ENCODE results near the gene OR8B12.

OR8B12 gene, protein sequence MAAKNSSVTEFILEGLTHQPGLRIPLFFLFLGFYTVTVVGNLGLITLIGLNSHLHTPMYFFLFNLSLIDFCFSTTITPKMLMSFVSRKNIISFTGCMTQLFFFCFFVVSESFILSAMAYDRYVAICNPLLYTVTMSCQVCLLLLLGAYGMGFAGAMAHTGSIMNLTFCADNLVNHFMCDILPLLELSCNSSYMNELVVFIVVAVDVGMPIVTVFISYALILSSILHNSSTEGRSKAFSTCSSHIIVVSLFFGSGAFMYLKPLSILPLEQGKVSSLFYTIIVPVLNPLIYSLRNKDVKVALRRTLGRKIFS

GRCh38 chr11:124543554-124543953, at the start of gene OR8B12:
Gene OR8B12 (minus strand): TSS chr11:124543654. CDS start chr11:124543654, 0 bp downstream.
- DNase-seq (ENCODE audit: low read depth in 2 of 3, low spot score in 1 of 3) = no peak

DNA sequence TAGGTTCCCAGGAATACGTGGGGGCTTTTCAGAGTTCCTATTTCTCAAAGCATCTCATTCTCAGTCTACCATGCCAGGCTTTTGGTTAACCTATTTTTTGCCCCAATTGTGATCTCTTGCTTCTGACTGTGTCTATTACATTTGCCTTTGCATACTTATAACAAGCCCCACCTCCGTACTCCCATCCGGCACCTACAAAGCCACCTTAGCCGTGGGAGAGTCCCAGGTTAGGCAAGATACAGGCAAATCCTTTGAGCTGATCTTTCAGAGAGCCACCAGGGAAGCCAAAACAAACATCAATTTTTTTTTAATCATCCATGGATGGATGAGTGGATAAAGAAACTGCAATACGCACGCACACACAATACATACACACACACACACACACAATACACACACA, 49.2 kb upstream of the OR8B12 start:
- DNase-seq (ENCODE audit: low read depth in 2 of 3, low spot score in 1 of 3) = no peak

DNA sequence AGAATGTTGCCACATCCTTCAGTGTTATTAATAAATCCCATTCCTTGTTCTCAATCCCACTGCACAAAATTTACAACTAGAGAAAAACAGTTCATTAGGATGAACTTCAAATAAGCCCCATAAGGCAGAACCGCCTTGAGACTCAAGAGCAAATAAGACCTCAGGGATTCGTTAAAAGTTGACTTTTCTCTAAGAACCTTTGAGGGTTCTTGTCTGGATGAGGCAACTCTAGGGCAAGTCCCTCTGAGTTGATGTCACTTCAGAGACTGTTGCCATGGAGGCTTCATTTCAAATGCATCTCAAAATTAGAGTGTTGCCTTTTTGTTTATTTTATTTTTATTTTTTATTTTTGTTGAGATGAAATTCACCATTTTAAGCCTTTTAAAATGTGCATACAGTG, 48.0 kb upstream of the OR8B12 start:
- DNase-seq (ENCODE audit: low read depth in 2 of 3, low spot score in 1 of 3) = no peak

DNA sequence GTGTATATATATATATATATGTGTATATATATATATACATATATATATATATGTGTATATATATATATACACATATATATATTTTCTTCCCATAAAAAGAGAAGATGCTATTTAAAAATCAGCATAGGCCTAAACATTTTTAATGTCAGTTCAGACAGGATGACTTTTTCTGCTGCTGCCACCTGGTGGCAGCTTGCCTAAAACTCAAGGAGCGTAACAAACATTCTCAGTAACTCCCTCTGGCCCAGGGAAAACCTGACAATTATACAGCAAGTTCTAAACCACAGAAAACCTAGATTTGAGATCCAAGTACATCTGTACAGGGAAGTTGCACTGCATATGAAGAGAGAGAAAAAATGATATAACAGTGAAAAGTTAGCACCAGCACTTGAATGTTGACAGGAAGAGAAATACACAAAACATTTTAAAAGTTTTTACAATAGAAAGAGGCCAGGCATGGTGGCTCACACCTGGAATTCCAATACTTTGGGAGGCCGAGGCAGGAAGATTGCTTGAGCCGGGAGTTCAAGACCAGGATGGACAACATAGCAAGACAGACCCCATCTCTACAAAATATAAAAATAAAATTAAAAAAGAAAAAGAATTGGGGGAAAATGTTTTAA, 42.9 kb upstream of the OR8B12 start:
- peak in 2 of 3 donors; percentile 29 to 38 for DNase-seq (ENCODE audit: low read depth in 2 of 3, low spot score in 1 of 3)

GRCh38 chr11:124584681-124585372, 41.4 kb upstream of the OR8B12 start:
- DNase-seq (ENCODE audit: low read depth in 2 of 3, low spot score in 1 of 3) = no peak

- DNase-seq (ENCODE audit: low read depth in 2 of 3, low spot score in 1 of 3) = no peak
Measured at GRCh38 chr11:124583781-124584180, 40.3 kb upstream of the OR8B12 start.

DNA sequence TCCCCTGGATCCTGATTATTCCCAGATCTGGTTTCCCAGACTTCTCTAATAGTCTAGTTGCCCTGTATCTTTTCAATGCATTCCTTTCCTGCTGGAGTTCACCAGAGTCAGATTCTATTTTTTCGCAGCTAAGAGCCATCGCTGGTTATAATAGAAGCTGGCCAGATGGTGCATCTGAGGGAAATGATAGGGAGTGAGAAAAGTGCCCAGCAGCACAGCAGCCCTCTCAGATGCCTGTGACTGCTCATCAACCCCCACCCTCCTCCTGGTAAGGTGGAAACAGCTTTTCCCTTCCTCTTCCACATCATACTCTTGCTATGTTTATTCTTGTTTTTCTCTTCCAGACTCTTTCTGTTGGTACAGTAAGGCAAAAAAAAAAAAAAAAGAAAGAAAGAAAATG, 39.1 kb upstream of the OR8B12 start:
- DNase-seq (ENCODE audit: low read depth in 2 of 3, low spot score in 1 of 3) = no peak

DNA sequence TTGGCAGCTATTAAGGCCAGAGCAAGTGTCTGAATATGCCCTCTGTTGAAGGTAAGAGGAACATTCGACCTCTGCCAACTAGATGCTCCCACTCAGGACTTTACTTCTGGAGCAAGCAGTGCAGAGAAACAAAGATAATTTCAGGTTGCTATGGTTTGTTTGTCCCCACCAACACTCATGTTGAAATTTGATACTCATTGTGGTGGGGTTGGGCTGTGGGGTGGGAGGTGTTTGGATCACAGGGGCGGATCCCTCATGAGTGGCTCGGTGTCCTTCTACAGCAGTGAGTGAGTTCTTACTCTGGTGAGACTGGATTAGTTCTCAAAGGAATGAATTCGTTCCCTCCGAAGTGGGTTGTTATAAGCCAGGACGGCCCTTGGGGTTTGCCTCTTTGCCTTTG, 38.4 kb upstream of the OR8B12 start:
- DNase-seq (ENCODE audit: low read depth in 2 of 3, low spot score in 1 of 3) = no peak

- no peak for DNase-seq (ENCODE audit: low read depth in 2 of 3, low spot score in 1 of 3)
Measured at GRCh38 chr11:124578761-124579160, 35.3 kb upstream of the OR8B12 start.

DNA sequence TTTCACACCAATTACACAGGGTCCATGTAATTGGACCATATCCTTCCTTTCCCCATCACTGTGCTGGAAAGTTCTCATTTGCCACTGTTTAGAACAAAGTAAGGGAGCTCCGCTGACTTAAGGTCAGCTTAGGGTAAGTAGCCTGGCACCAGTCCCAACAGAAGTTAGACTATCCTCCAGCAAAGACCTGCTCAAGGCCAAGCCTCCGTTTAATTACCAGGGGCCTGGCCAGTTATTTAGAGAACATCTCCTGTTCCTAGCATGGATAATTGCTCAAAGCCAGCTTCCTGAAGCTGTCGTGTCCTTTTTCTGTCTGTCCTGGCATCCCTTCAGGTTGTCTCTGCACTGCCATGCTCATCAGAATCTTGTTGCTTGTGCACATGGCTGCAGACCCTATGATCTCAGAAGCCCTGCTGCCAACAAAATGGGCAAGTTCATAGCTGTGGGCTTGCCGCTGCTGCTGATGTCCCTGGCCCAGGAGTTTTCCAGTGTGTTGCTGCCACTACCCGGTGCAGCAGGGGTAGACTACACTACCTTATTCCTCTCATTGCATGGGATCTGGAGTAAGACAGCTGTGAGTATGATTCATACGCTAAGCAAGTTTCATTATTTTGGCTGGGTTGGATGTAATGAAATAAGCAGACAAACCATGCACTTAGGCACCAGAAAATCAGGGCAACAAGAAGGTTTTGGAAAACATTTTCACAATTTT, 34.4 kb upstream of the OR8B12 start:
- no peak for DNase-seq (ENCODE audit: low read depth in 2 of 3, low spot score in 1 of 3)

DNA sequence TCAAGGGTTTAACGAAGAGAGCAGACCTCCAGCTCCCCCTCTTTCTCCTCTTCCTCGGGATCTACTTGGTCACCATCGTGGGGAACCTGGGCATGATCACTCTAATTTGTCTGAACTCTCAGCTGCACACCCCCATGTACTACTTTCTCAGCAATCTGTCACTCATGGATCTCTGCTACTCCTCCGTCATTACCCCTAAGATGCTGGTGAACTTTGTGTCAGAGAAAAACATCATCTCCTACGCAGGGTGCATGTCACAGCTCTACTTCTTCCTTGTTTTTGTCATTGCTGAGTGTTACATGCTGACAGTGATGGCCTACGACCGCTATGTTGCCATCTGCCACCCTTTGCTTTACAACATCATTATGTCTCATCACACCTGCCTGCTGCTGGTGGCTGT, 26.7 kb upstream of the OR8B12 start:
- DNase-seq (ENCODE audit: low read depth in 2 of 3, low spot score in 1 of 3) = no peak

- no peak for DNase-seq (ENCODE audit: low read depth in 2 of 3, low spot score in 1 of 3)
Measured at GRCh38 chr11:124569697-124570096, 26.2 kb upstream of the OR8B12 start, which contains the start of gene OR8A1. Gene OR8A1 (plus strand): TSS chr11:124569997. CDS start chr11:124570120, 123 bp downstream.

DNA sequence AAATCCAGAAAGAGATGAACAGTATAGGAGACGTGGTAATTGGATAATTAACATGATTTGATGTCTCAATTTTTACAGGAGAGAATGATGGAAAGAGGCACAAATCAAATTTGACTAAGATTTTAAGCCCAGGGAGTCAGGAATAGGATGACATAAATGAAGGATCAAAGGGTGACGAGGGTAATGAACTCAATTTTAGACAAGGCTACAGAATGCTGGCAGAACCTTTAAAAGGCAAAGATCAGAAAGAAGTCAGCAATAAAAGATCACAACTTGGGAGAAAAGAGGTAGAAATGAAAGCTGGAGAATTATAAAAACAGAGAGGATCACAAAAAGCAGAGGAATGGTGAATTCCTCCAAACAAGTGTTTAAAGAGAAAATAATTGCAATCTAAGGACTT, 13.4 kb upstream of the OR8B12 start:
- no peak for DNase-seq (ENCODE audit: low read depth in 2 of 3, low spot score in 1 of 3)

GRCh38 chr11:124551987-124552386, 8.5 kb upstream of the OR8B12 start:
- no peak for DNase-seq (ENCODE audit: low read depth in 2 of 3, low spot score in 1 of 3)

- no peak for DNase-seq (ENCODE audit: low read depth in 2 of 3, low spot score in 1 of 3)
Measured at GRCh38 chr11:124551189-124551588, 7.7 kb upstream of the OR8B12 start.

GRCh38 chr11:124543145-124543544, 309 bp downstream of the OR8B12 start:
- no peak for DNase-seq (ENCODE audit: low read depth in 2 of 3, low spot score in 1 of 3)

DNA sequence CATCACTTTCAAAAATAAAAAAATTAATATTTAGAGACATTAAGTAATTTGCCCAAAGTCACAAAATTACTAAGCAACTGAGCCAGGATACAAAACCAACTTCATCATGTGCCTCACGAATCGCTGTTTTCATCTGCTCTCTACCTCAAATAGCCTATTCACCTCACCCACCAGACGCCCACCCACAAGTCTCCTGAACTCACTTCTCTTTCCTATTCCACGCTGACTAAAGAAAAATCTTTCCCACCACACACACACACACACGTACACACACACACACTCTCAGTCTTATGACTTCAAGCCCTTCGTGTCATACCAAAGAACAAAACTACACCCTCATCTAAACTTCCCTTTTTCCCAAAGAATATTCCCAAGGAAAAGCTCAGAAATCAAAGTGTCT, 2.2 kb downstream of the OR8B12 start:
- no peak for DNase-seq (ENCODE audit: low read depth in 2 of 3, low spot score in 1 of 3)

DNA sequence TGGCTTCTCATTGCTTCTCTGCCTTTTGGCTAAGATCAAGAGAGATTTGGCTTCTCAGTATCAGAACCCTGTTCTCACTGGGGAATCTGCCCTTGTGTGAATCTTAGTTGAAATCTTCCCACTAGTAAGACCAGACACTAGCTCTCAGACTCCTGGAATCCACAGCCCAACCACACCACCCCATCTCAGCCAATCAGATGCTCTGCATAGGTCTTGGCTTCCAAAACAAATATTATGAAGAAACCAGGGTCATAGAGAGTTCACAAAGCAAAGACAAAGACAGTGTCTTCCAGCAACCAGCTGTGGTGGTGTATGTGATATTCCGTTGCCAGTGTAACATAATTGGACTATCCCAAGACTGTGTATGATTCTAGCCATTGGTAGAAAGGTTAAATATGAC, 5.4 kb downstream of the OR8B12 start:
- no peak for DNase-seq (ENCODE audit: low read depth in 2 of 3, low spot score in 1 of 3)

GRCh38 chr11:124536520-124536919, 6.9 kb downstream of the OR8B12 start:
- no peak for DNase-seq (ENCODE audit: low read depth in 2 of 3, low spot score in 1 of 3)

DNA sequence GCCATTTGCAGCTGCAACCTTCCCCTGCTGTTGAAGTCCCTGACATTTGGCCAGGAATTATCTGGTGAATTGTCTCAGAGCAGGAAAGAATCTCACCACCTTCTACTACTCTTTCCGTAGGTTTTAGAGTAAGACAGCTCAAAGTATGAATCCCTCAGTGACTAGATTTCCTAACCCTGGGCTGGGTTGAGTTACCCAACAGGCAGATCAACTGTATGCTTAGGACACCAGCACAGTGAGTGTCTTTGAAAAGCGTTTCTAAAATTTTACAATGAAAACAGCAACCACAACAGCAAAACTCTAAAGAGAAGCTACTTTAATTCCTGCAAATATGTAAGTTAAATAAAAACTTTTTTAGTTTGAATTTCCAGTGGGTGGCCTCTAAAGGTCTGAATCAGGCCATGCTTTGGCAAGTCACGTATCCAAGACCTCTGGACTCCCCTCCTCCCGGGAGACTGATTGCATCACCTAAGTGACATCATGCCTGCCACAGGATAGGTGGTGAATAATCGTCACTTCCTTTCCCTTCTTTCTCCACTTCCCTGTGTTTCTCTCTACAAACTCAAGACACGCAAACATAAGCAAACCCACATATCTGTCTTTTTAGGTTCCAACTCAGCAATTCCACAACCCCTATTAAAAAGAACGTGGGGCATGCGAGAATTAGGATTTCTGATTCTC, 7.8 kb downstream of the OR8B12 start:
- DNase-seq (ENCODE audit: low read depth in 2 of 3, low spot score in 1 of 3) = no peak

GRCh38 chr11:124534051-124534450, 9.4 kb downstream of the OR8B12 start:
- DNase-seq (ENCODE audit: low read depth in 2 of 3, low spot score in 1 of 3) = no peak
